HepG2 (cell line): ENCODE data around the gene HHIPL2. TPM values are rescaled to one million over a fixed set of nuclear protein-coding genes. Genes with fewer than 3 reads are reported as not detected.
A peak's percentile ranks its signal among the peaks of the same experiment; 100 is the strongest.

Experiments used
- ARID5B ChIP-seq: IDR thresholded peaks from 2 replicates; pipeline ENCODE4 v1.4.0; 2020; ENCODE audit warnings: mild to moderate bottlenecking, missing genetic modification reagents
- HIC2 ChIP-seq: sonication (generic); formaldehyde crosslinking; IDR thresholded peaks from 2 replicates; pipeline ENCODE4 v1.9.0; 2022; ENCODE audit warnings: low read depth, missing genetic modification reagents
- PHF21A ChIP-seq: sonication (generic); formaldehyde crosslinking; IDR thresholded peaks from 2 replicates; pipeline ENCODE4 v1.5.0; 2020; ENCODE audit warnings: mild to moderate bottlenecking, missing genetic modification reagents
- SALL1 ChIP-seq: sonication (generic); formaldehyde crosslinking; IDR thresholded peaks from 2 replicates; pipeline ENCODE4 v1.8.0; 2022; ENCODE audit warnings: mild to moderate bottlenecking, missing genetic modification reagents
- SETDB1 ChIP-seq: sonication (generic); formaldehyde crosslinking; IDR thresholded peaks from 2 replicates; pipeline ENCODE4 v1.5.1; 2020; ENCODE audit warnings: missing genetic modification reagents, mild to moderate bottlenecking, borderline replicate concordance
- SMARCE1 ChIP-seq: fragments of 450-650 bp; IDR thresholded peaks from 2 replicates; pipeline ENCODE4 v1.6.1; 2017; ENCODE audit warnings: borderline replicate concordance
- SNRNP70 ChIP-seq: fragments of 200-400 bp; formaldehyde crosslinking; IDR thresholded peaks from 2 replicates; pipeline ENCODE4 v1.6.1; 2017; ENCODE audit warnings: mild to moderate bottlenecking, low read depth, low read length, moderate library complexity
- ZBTB34 ChIP-seq: sonication (generic); formaldehyde crosslinking; IDR thresholded peaks from 2 replicates; pipeline ENCODE4 v1.8.0; 2022; ENCODE audit warnings: mild to moderate bottlenecking, missing genetic modification reagents
- ZNF142 ChIP-seq: sonication (generic); formaldehyde crosslinking; IDR thresholded peaks from 2 replicates; pipeline ENCODE4 v1.4.0; 2020; ENCODE audit warnings: missing genetic modification reagents
- ZNF235 ChIP-seq: sonication (generic); formaldehyde crosslinking; IDR thresholded peaks from 2 replicates; pipeline ENCODE4 v1.8.1; 2023; ENCODE audit warnings: mild to moderate bottlenecking, missing genetic modification reagents, borderline replicate concordance
- ZNF639 ChIP-seq: conservative IDR thresholded peaks from 2 replicates; pipeline ENCODE4 v1.6.1; 2018; ENCODE audit warnings: missing genetic modification reagents
- polyA plus RNA-seq, 8 experiments: library from polyadenylated mRNA; depleted of rRNA in 3 of 8; stranded (reverse) in 7 of 8; unstranded in 1 of 8; fragments of >200 nt; fragmentation: Illumina TruSeq in 4 of 8; extraction: Trizol in 4 of 8; gene quantifications; 2 replicates each; pipeline versions ENCODE4 v1.2.1 to v1.2.3, GENCODE V29; 2011 to 2016; ENCODE audit warnings: low read depth in 4 of 8, missing spikeins in 1 of 8, mixed read lengths in 1 of 8; ENCODE audit not compliant: insufficient read depth in 1 of 8
- total RNA-seq, 5 experiments: library from RNA; depleted of rRNA; stranded (reverse); fragments of >200 nt; fragmentation: Illumina TruSeq; extraction: Trizol; gene quantifications; 2 replicates each; pipeline ENCODE4 v1.2.3, GENCODE V29; 2016; ENCODE audit warnings: low read depth in 1 of 5

Gene HHIPL2
- total and polyA plus RNA-seq, 2 of the 13 experiments (the other 11 are each of a cell fraction or from before 2014, with no cell fraction given), result 0.53 to 1.3 TPM

GRCh38 chr1:222589462-222590302, 41.8 kb upstream of the HHIPL2 start, which contains the start of gene TAF1A (continued):
- TF ChIP-seq ARID5B (peak; percentile 61; the same call in 1 of the 2 replicates), ZBTB34 (CRISPR knock-in tag) (peak; percentile 44; the same call in 1 of the 2 replicates), SNRNP70 (no peak), SALL1 (CRISPR knock-in tag) (peak; percentile 73), ZNF639 (CRISPR knock-in tag) (no peak), HIC2 (CRISPR knock-in tag) (no peak), PHF21A (peak; percentile 73; the same call in 1 of the 2 replicates), SMARCE1 (no peak), SETDB1 (CRISPR knock-in tag) (no peak), ZNF235 (CRISPR knock-in tag) (0 out of 2 replicates have a peak, but pooled peaks have one; percentile 63), ZNF142 (no peak)
